HEK293 (cell line): ENCODE data around the gene DBNL.

ENCODE experiments used
- CTCF ChIP-seq: fragments of 450-650 bp; formaldehyde crosslinking; IDR thresholded peaks from 2 replicates; pipeline ENCODE4 v1.5.1; 2016; ENCODE audit warnings: missing biosample characterization, missing genetic modification characterization
- GFI1B ChIP-seq: fragments of 450-650 bp; formaldehyde crosslinking; IDR thresholded peaks from 2 replicates; pipeline ENCODE4 v1.5.1; 2016; ENCODE audit warnings: missing biosample characterization, missing genetic modification characterization
- ZBTB17 ChIP-seq: fragments of 450-650 bp; formaldehyde crosslinking; IDR thresholded peaks from 2 replicates; pipeline ENCODE4 v1.5.1; 2016; ENCODE audit warnings: missing biosample characterization, missing genetic modification characterization
- ZFP69B ChIP-seq: fragments of 450-650 bp; formaldehyde crosslinking; IDR thresholded peaks from 2 replicates; pipeline ENCODE4 v1.5.1; 2016; ENCODE audit warnings: missing biosample characterization, missing genetic modification characterization
- ZNF169 ChIP-seq: fragments of 450-650 bp; formaldehyde crosslinking; IDR thresholded peaks from 2 replicates; pipeline ENCODE4 v1.5.1; 2016; ENCODE audit warnings: missing biosample characterization, missing genetic modification characterization
- ZNF174 ChIP-seq: fragments of 450-650 bp; formaldehyde crosslinking; IDR thresholded peaks from 2 replicates; pipeline ENCODE4 v1.5.0; 2017; ENCODE audit warnings: missing biosample characterization, mild to moderate bottlenecking, missing genetic modification characterization
- ZNF223 ChIP-seq: fragments of 450-650 bp; formaldehyde crosslinking; IDR thresholded peaks from 2 replicates; pipeline ENCODE4 v1.5.1; 2016; ENCODE audit warnings: missing biosample characterization, missing genetic modification characterization
- ZNF311 ChIP-seq: fragments of 450-650 bp; formaldehyde crosslinking; IDR thresholded peaks from 2 replicates; pipeline ENCODE4 v1.5.1; 2017; ENCODE audit warnings: missing biosample characterization, missing genetic modification characterization, borderline replicate concordance
- ZNF354C ChIP-seq: fragments of 450-650 bp; formaldehyde crosslinking; IDR thresholded peaks from 2 replicates; pipeline ENCODE4 v1.5.1; 2016; ENCODE audit warnings: missing biosample characterization, missing genetic modification characterization, low read depth, borderline replicate concordance
- ZNF366 ChIP-seq: fragments of 450-650 bp; formaldehyde crosslinking; conservative IDR thresholded peaks from 2 replicates; pipeline ENCODE4 v1.5.1; 2016; ENCODE audit warnings: missing biosample characterization, missing genetic modification characterization
- ZNF518A ChIP-seq: fragments of 450-650 bp; formaldehyde crosslinking; conservative IDR thresholded peaks from 2 replicates; pipeline ENCODE4 v1.5.1; 2016; ENCODE audit warnings: low read depth, missing biosample characterization, missing genetic modification characterization
- ZNF600 ChIP-seq: fragments of 450-650 bp; formaldehyde crosslinking; IDR thresholded peaks from 2 replicates; pipeline ENCODE4 v1.5.1; 2016; ENCODE audit warnings: missing biosample characterization, missing genetic modification characterization
- TF ChIP-seq, protein P1 (sequence below): fragments of 450-650 bp; formaldehyde crosslinking; IDR thresholded peaks from 2 replicates; pipeline ENCODE4 v1.5.1; 2016; ENCODE audit warnings: missing biosample characterization, missing genetic modification characterization
- TF ChIP-seq, protein P2 (sequence below): fragments of 450-650 bp; formaldehyde crosslinking; IDR thresholded peaks from 2 replicates; pipeline ENCODE4 v1.5.1; 2016; ENCODE audit warnings: missing biosample characterization, missing genetic modification characterization

The DBNL gene

GRCh38 chr7:44072364-44073231 lies 28.1 kb downstream of the DBNL start (continued):
- TF ChIP-seq GFI1B (tag by site-specific recombination) = no peak
- TF ChIP-seq ZNF366 (tag by site-specific recombination) = no peak
- TF ChIP-seq ZBTB17 (tag by site-specific recombination) = peak; percentile 61
- TF ChIP-seq ZNF169 (tag by site-specific recombination) = no peak
- no peak for TF ChIP-seq ZNF174 (tag by site-specific recombination)
- no peak for TF ChIP-seq ZNF223
- TF ChIP-seq, protein P1, sequence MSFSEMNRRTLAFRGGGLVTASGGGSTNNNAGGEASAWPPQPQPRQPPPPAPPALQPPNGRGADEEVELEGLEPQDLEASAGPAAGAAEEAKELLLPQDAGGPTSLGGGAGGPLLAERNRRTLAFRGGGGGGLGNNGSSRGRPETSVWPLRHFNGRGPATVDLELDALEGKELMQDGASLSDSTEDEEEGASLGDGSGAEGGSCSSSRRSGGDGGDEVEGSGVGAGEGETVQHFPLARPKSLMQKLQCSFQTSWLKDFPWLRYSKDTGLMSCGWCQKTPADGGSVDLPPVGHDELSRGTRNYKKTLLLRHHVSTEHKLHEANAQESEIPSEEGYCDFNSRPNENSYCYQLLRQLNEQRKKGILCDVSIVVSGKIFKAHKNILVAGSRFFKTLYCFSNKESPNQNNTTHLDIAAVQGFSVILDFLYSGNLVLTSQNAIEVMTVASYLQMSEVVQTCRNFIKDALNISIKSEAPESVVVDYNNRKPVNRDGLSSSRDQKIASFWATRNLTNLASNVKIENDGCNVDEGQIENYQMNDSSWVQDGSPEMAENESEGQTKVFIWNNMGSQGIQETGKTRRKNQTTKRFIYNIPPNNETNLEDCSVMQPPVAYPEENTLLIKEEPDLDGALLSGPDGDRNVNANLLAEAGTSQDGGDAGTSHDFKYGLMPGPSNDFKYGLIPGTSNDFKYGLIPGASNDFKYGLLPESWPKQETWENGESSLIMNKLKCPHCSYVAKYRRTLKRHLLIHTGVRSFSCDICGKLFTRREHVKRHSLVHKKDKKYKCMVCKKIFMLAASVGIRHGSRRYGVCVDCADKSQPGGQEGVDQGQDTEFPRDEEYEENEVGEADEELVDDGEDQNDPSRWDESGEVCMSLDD (tag by site-specific recombination) = no peak
- TF ChIP-seq ZNF518A = no peak
- TF ChIP-seq CTCF (tag by site-specific recombination) = peak; percentile 74
- TF ChIP-seq ZNF600 (tag by site-specific recombination) = peak; percentile 57; the same call in 1 of the 2 replicates
- TF ChIP-seq ZNF354C (tag by site-specific recombination) = no peak
- no peak for TF ChIP-seq ZNF311 (tag by site-specific recombination)
- TF ChIP-seq, protein P2, sequence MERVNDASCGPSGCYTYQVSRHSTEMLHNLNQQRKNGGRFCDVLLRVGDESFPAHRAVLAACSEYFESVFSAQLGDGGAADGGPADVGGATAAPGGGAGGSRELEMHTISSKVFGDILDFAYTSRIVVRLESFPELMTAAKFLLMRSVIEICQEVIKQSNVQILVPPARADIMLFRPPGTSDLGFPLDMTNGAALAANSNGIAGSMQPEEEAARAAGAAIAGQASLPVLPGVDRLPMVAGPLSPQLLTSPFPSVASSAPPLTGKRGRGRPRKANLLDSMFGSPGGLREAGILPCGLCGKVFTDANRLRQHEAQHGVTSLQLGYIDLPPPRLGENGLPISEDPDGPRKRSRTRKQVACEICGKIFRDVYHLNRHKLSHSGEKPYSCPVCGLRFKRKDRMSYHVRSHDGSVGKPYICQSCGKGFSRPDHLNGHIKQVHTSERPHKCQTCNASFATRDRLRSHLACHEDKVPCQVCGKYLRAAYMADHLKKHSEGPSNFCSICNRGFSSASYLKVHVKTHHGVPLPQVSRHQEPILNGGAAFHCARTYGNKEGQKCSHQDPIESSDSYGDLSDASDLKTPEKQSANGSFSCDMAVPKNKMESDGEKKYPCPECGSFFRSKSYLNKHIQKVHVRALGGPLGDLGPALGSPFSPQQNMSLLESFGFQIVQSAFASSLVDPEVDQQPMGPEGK (tag by site-specific recombination) = peak; percentile 40; the same call in 1 of the 2 replicates
- peak; percentile 93 for TF ChIP-seq ZFP69B (tag by site-specific recombination)
- TF ChIP-seq, all 188 proteins: peak for 12
